Astrocyte (in vitro differentiated cells and primary cell): Measurements from ENCODE around the gene CGN. TPM values are rescaled to one million over a fixed set of nuclear protein-coding genes. Genes with fewer than 3 reads are reported as not detected.

Experiments
- DNase-seq: peaks from one replicate; pipeline ENCODE4 v3.0.0-alpha.2; 2010; ENCODE audit warnings: low read depth
- FAIRE-seq: peaks from 2 replicates; lab custom pipeline; 2011; peaks lifted over from hg19 to GRCh38; lab: Jason Lieb, UNC
- H2AFZ ChIP-seq: 2 replicates; pipeline ENCODE4 v1.6.0; 2012; ENCODE audit warnings: low read depth, low read length, inconsistent platforms
- H3K27ac ChIP-seq: 2 replicates; pipeline ENCODE4 v1.5.1; 2011; ENCODE audit warnings: low read depth, low read length, inconsistent platforms
- H3K27me3 ChIP-seq: 2 replicates; pipeline ENCODE4 v1.6.0; 2011; ENCODE audit warnings: low read length, inconsistent platforms; ENCODE audit not compliant: insufficient read depth
- H3K36me3 ChIP-seq: 2 replicates; pipeline ENCODE4 v1.5.1; 2011; ENCODE audit warnings: low read length, inconsistent platforms; ENCODE audit not compliant: insufficient read depth
- H3K4me1 ChIP-seq: 2 replicates; pipeline ENCODE4 v1.5.1; 2011; ENCODE audit warnings: low read length, inconsistent platforms; ENCODE audit not compliant: insufficient read depth
- H3K4me2 ChIP-seq: 2 replicates; pipeline ENCODE4 v1.6.0; 2012; ENCODE audit warnings: low read length, inconsistent platforms
- H3K4me3 ChIP-seq: 2 replicates; pipeline ENCODE4 v1.5.1; 2011; ENCODE audit warnings: low read depth, mild to moderate bottlenecking, low read length, inconsistent platforms; ENCODE audit not compliant: insufficient read depth
- H3K79me2 ChIP-seq: 2 replicates; pipeline ENCODE4 v1.6.0; 2012; ENCODE audit warnings: mild to moderate bottlenecking, low read length, inconsistent platforms; ENCODE audit not compliant: insufficient read depth
- H3K9ac ChIP-seq: 2 replicates; pipeline ENCODE4 v1.6.0; 2012; ENCODE audit warnings: mild to moderate bottlenecking, low read length, inconsistent platforms
- H3K9me3 ChIP-seq: 2 replicates; pipeline ENCODE4 v1.5.1; 2012; ENCODE audit warnings: low read depth, mild to moderate bottlenecking, low read length, inconsistent platforms; ENCODE audit not compliant: insufficient read depth
- H4K20me1 ChIP-seq: 2 replicates; pipeline ENCODE4 v1.6.0; 2012; ENCODE audit warnings: low read length, inconsistent platforms; ENCODE audit not compliant: insufficient read depth
- H3K27ac Mint-ChIP-seq: one replicate; pipeline ENCODE4 v1.8.0; 2021; ENCODE audit warnings: mild to moderate bottlenecking, mixed read lengths; ENCODE audit not compliant: unreplicated experiment
- H3K27me3 Mint-ChIP-seq: one replicate; pipeline ENCODE4 v1.8.0; 2021; ENCODE audit warnings: low read depth, mixed read lengths; ENCODE audit not compliant: unreplicated experiment
- H3K36me3 Mint-ChIP-seq: one replicate; pipeline ENCODE4 v1.8.0; 2021; ENCODE audit warnings: low read depth, mixed read lengths; ENCODE audit not compliant: unreplicated experiment
- H3K4me1 Mint-ChIP-seq: one replicate; pipeline ENCODE4 v1.8.0; 2021; ENCODE audit warnings: low read depth, mixed read lengths; ENCODE audit not compliant: unreplicated experiment
- H3K4me3 Mint-ChIP-seq: one replicate; pipeline ENCODE4 v1.8.0; 2021; ENCODE audit warnings: mild to moderate bottlenecking, moderate library complexity, mixed read lengths; ENCODE audit not compliant: unreplicated experiment
- H3K9me3 Mint-ChIP-seq: one replicate; pipeline ENCODE4 v1.8.0; 2021; ENCODE audit warnings: mild to moderate bottlenecking, mixed read lengths; ENCODE audit not compliant: unreplicated experiment
- EZH2 ChIP-seq: IDR thresholded peaks from 2 replicates; pipeline ENCODE4 v1.6.1; 2012; ENCODE audit warnings: mild to moderate bottlenecking, low read length, inconsistent platforms; ENCODE audit not compliant: insufficient read depth
- total RNA-seq: library from RNA; stranded (reverse); gene quantifications from 2 replicates; pipeline ENCODE4 v1.2.1, GENCODE V29; 2021
- TF ChIP-seq, protein P1 (sequence below): IDR thresholded peaks from 2 replicates; pipeline ENCODE4 v1.5.1; 2011; ENCODE audit warnings: low read depth, mild to moderate bottlenecking, inconsistent platforms, low read length, moderate library complexity; ENCODE audit not compliant: insufficient read depth

CGN gene
- total RNA-seq, 1 donor from 2014 or later: 8.9 TPM

DNA sequence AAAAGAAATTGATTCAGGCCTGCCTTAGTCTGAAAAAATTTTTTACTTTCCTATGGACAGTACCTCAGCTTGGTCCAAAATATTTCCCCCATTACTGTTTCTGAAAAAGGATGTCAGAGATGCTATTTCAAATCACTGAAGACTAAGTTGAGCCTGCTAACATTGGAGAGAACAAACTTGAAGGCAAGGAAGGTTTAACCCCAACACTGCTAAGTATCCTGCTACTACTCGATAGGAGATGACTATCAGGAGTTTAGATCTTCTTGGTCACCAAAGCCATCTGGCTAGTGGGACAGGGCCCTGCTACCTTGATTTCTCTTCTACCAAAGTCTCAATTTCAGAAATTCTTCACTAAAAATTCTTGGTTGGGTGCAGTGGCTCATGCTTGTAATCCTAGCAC lies 29.2 kb upstream of the CGN start:
- H3K4me3 Mint-ChIP-seq: no peak overlapping the region
- TF ChIP-seq EZH2: no peak
- TF ChIP-seq, protein P1, sequence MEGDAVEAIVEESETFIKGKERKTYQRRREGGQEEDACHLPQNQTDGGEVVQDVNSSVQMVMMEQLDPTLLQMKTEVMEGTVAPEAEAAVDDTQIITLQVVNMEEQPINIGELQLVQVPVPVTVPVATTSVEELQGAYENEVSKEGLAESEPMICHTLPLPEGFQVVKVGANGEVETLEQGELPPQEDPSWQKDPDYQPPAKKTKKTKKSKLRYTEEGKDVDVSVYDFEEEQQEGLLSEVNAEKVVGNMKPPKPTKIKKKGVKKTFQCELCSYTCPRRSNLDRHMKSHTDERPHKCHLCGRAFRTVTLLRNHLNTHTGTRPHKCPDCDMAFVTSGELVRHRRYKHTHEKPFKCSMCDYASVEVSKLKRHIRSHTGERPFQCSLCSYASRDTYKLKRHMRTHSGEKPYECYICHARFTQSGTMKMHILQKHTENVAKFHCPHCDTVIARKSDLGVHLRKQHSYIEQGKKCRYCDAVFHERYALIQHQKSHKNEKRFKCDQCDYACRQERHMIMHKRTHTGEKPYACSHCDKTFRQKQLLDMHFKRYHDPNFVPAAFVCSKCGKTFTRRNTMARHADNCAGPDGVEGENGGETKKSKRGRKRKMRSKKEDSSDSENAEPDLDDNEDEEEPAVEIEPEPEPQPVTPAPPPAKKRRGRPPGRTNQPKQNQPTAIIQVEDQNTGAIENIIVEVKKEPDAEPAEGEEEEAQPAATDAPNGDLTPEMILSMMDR: no peak
- H3K36me3 Mint-ChIP-seq: no peaks in the 10 kb centered on the region
- Histone ChIP-seq H3K9me3 (no peaks in the 10 kb centered on the region), H3K4me3 (no peak overlapping the region), H3K27ac (no peak overlapping the region), H3K4me2 (no peak overlapping the region), H3K79me2 (no peaks in the 10 kb centered on the region), H2AFZ (no peak overlapping the region), H4K20me1 (no peaks in the 10 kb centered on the region), H3K27me3 (no peaks in the 10 kb centered on the region), H3K36me3 (no peaks in the 10 kb centered on the region), H3K9ac (no peak overlapping the region), H3K4me1 (no peaks in the 10 kb centered on the region)
- H3K4me1 Mint-ChIP-seq: peaks cover 8% of the 10 kb centered on the region
- FAIRE-seq: no peak
- H3K9me3 Mint-ChIP-seq: peaks cover 8% of the 10 kb centered on the region
- no peak for DNase-seq
- H3K27me3 Mint-ChIP-seq: peaks cover 3% of the 10 kb centered on the region
- H3K27ac Mint-ChIP-seq: no peak overlapping the region

DNA sequence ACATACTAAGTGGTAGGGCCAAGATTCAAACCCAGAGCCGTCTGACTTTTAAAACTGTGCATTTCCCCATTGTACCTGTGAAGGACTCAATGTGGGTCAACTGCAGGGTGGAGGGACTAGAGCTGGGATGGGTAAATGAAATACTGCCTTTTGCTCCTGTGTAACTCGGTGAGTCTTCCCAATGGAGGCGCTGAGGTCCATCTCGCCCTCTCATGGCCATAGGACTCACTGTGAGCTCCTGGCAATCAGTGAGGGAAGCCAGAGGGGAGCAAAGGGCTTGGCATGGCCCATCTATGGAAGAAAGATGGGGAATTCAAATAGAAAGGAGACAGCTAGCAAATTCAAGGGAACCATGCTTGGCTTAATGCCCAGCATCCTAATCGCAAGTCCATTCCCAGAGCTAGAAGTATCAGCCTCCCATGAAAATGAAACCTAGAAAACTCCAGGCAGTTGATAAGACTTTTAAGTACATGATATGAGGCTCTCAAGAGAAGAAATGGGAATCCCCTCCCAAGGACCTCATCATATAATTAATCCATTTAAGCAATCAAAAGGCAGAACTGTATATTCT lies 25.4 kb upstream of the CGN start:
- H3K27ac ChIP-seq: no peak overlapping the region
- no peak overlapping the region for H2AFZ ChIP-seq
- Mint-ChIP-seq H3K36me3 (no peaks in the 10 kb centered on the region), H3K4me1 (no peaks in the 10 kb centered on the region), H3K4me3 (no peak overlapping the region), H3K27ac (no peak overlapping the region), H3K9me3 (peaks cover 5% of the 10 kb centered on the region), H3K27me3 (peaks cover 3% of the 10 kb centered on the region)
- H3K36me3 ChIP-seq: no peaks in the 10 kb centered on the region
- FAIRE-seq (no peak), DNase-seq (no peak)
- TF ChIP-seq, protein P1: no peak
- no peak for TF ChIP-seq EZH2
- no peaks in the 10 kb centered on the region for H3K4me1 ChIP-seq
- no peak overlapping the region for H3K4me2 ChIP-seq
- no peaks in the 10 kb centered on the region for H3K9me3 ChIP-seq
- H3K4me3 ChIP-seq: no peak overlapping the region
- no peaks in the 10 kb centered on the region for H4K20me1 ChIP-seq
- no peak overlapping the region for H3K9ac ChIP-seq
- H3K79me2 ChIP-seq: no peaks in the 10 kb centered on the region
- no peaks in the 10 kb centered on the region for H3K27me3 ChIP-seq

DNA sequence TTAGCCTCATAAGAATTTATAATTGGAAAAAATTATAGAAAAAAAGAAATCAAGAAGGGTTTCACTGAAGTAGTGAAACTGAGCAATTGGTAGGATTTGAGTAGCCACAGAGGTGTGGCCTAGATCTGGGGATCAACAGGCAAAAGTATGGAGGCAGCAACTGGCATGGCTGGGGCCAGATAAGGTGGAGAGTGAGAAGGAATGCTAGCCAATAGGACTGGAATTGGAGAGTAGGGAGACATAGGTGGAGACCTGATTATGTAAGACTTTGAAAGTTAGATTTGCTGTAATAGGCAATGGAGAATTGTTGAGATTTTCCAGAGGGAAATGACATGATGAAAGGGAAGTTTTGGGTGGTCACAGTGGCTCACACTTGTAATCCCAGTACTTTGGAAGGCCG lies 24.6 kb upstream of the CGN start:
- Mint-ChIP-seq H3K9me3 (peaks cover 5% of the 10 kb centered on the region), H3K36me3 (no peaks in the 10 kb centered on the region), H3K4me1 (no peaks in the 10 kb centered on the region), H3K27me3 (peaks cover 3% of the 10 kb centered on the region), H3K4me3 (no peak overlapping the region), H3K27ac (no peak overlapping the region)
- no peaks in the 10 kb centered on the region for H3K36me3 ChIP-seq
- H3K9me3 ChIP-seq: no peaks in the 10 kb centered on the region
- no peaks in the 10 kb centered on the region for H3K4me1 ChIP-seq
- H4K20me1 ChIP-seq: no peaks in the 10 kb centered on the region
- H2AFZ ChIP-seq: no peak overlapping the region
- TF ChIP-seq, protein P1: no peak
- no peak for TF ChIP-seq EZH2
- no peak overlapping the region for H3K9ac ChIP-seq
- H3K4me2 ChIP-seq: no peak overlapping the region
- DNase-seq: no peak
- no peak for FAIRE-seq
- H3K27me3 ChIP-seq: no peaks in the 10 kb centered on the region
- no peak overlapping the region for H3K27ac ChIP-seq
- no peak overlapping the region for H3K4me3 ChIP-seq
- no peaks in the 10 kb centered on the region for H3K79me2 ChIP-seq
